ENCODE measurements around the gene UPK3A.

GRCh38 chr22:45270095-45271020 lies 14.4 kb upstream of the UPK3A start:
- no peak for TF ChIP-seq ATF2 (IDR thresholded peaks at IDR 0.05; ENCODE audit: low read length)
- no peak for TF ChIP-seq CTCF (IDR thresholded peaks at IDR 0.05; ENCODE audit: control extremely low read depth in 1 of 3, insufficient read depth in 1 of 3, low read depth in 1 of 3, low read length in 3 of 3)
- no peak for TF ChIP-seq EZH2 (IDR thresholded peaks at IDR 0.05; ENCODE audit: low read depth, low read length, severe bottlenecking)
- TF ChIP-seq TAF1 (IDR thresholded peaks at IDR 0.05; ENCODE audit: low read depth, low read length): no peak
- TF ChIP-seq FOSL1 (IDR thresholded peaks at IDR 0.05; ENCODE audit: insufficient read depth, low read depth, low read length): no peak
- TF ChIP-seq CREB1 (IDR thresholded peaks at IDR 0.05): no peak
- no peak for TF ChIP-seq SIN3A (conservative IDR thresholded peaks at IDR 0.05 in 1 of 2, IDR thresholded peaks at IDR 0.05 in 1 of 2; ENCODE audit: low read depth in 1 of 2, low read length in 2 of 2)
- TF ChIP-seq EP300 (IDR thresholded peaks at IDR 0.05; ENCODE audit: borderline replicate concordance in 1 of 2, low read depth in 2 of 2, low read length in 2 of 2): no peak
- TF ChIP-seq CBX5 (IDR thresholded peaks at IDR 0.05; ENCODE audit: low read depth, low read length): no peak
- TF ChIP-seq CEBPB (IDR thresholded peaks at IDR 0.05; ENCODE audit: low read depth, low read length): no peak
- TF ChIP-seq JUN (IDR thresholded peaks at IDR 0.05; ENCODE audit: low read depth, low read length): no peak
- TF ChIP-seq KDM1A (IDR thresholded peaks at IDR 0.05; ENCODE audit: borderline replicate concordance, low read length): no peak
- no peak for TF ChIP-seq POLR2A (IDR thresholded peaks at IDR 0.05; ENCODE audit: control extremely low read depth in 1 of 2, low read depth in 2 of 2, low read length in 2 of 2)
- TF ChIP-seq CBX8 (IDR thresholded peaks at IDR 0.05; ENCODE audit: borderline replicate concordance, low read depth, low read length): no peak
